Mucosa of rectum (tissue), 2 donors: Measurements from ENCODE around the gene CCDC57.
"Not testable (repeated sequence)": the region's sequence is repeated elsewhere in the genome, so short reads cannot be mapped to it uniquely, and the experiment has no call there.

Experiments used
- H3K27ac ChIP-seq, 2 donors: one replicate each; pipeline ENCODE4 v1.7.0; 2013; ENCODE audit warnings: inconsistent platforms in 2 of 2, low read depth in 2 of 2, low read length in 2 of 2
- H3K27me3 ChIP-seq, 2 donors: one replicate each; pipeline ENCODE4 v1.7.0; 2013; ENCODE audit warnings: low read length in 2 of 2; ENCODE audit not compliant: control insufficient read depth in 2 of 2, insufficient read depth in 2 of 2
- H3K36me3 ChIP-seq, 2 donors: one replicate each; pipeline ENCODE4 v1.7.0; 2013; ENCODE audit warnings: low read length in 2 of 2; ENCODE audit not compliant: control insufficient read depth in 2 of 2, insufficient read depth in 2 of 2
- H3K4me1 ChIP-seq, 2 donors: one replicate each; pipeline ENCODE4 v1.7.0; 2013; ENCODE audit warnings: low read length in 2 of 2, mild to moderate bottlenecking in 1 of 2; ENCODE audit not compliant: control insufficient read depth in 2 of 2, insufficient read depth in 2 of 2
- H3K4me3 ChIP-seq, 2 donors: one replicate each; pipeline ENCODE4 v1.7.0; 2013; ENCODE audit warnings: low read length in 2 of 2
- H3K9ac ChIP-seq, 2 donors: one replicate each; pipeline ENCODE4 v1.7.0; 2013; ENCODE audit warnings: low read length in 2 of 2, low read depth in 1 of 2, mild to moderate bottlenecking in 1 of 2
- H3K9me3 ChIP-seq, 2 donors: one replicate each; pipeline ENCODE4 v1.7.0; 2013; ENCODE audit warnings: low read length in 2 of 2; ENCODE audit not compliant: control insufficient read depth in 2 of 2
- donor health status: healthy.
- donor health status: Normal muscosa, but diverticular disease.

The CCDC57 gene

DNA sequence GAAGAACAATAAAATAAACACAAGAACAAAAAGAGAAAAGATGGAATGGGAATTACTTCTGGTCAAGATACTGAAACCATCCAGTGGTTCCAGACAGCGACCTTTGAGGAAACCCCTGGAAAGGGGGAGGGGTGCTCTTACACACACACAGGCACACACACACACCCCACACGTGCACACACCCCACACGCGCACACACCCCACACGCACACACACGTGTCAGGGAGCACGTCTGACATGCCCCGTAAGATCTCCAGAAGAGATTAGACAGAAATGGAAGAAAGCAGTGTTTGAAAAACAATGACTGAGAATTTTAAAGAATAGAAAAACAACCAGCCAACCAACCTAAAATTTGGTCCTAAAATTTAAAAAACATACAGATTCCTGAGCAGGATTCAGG is 69.3 kb downstream of the CCDC57 start:
- no peak overlapping the region for H3K27ac ChIP-seq
- H3K4me3 ChIP-seq: no peak overlapping the region
- no peak overlapping the region for H3K9ac ChIP-seq
- peaks cover 0 to 3% of the 10 kb centered on the region in 2 donors for H3K36me3 ChIP-seq
- H3K9me3 ChIP-seq: no peaks in the 10 kb centered on the region
- no peaks in the 10 kb centered on the region for H3K4me1 ChIP-seq
- no peaks in the 10 kb centered on the region for H3K27me3 ChIP-seq

DNA sequence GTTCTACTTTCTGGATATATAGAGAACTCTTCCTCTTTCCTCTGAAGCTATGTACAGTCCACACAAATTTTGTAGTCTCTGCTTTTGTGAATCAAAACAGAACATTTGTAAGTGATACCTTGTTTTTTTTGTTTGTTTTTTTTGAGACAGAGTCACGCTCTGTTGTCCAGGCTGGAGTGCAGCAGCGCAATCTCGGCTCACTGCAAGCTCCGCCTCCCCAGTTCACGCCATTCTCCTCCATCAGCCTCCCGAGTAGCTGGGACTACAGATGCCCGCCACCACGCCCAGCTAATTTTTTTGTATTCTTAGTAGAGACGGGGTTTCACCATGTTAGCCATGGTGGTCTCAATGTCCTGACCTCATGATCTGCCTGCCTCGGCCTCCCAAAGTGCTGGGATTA is 72.7 kb downstream of the CCDC57 start:
- H3K4me1 ChIP-seq, H3K27me3 ChIP-seq: not testable (repeated sequence)

DNA sequence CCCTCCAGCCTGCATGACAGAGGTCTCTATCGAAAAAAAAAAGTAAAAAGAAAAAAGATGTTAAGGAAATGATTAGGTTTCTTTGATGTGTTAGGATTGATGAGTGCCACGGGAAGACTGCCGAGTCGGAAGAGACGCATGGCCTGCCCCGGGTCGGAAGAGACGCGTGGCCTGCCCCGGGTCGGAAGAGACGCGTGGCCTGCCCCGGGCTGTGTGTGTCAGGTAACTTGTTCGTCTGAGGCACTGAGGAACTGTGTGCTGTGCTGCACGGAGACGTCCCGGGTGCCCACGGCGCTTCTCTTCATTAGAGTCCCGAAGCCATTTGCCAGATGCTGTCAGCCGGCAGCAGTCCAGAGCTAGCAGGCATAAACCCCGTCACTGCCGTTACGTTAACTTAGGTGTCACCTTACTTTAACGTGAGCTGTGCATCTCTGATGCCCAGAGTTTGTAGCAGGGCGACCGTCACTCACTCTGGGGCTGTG is 74.1 kb downstream of the CCDC57 start:
- Histone ChIP-seq H3K4me1 (no peaks in the 10 kb centered on the region), H3K9me3 (no peaks in the 10 kb centered on the region), H3K27me3 (no peaks in the 10 kb centered on the region), H3K36me3 (no peaks in the 10 kb centered on the region), H3K4me3 (no peak overlapping the region), H3K9ac (no peak overlapping the region), H3K27ac (no peak overlapping the region)

More for the DNA sequence above, 72.7 kb downstream of the CCDC57 start:
- H3K9ac ChIP-seq, H3K36me3 ChIP-seq, H3K9me3 ChIP-seq, H3K4me3 ChIP-seq, H3K27ac ChIP-seq: not testable (repeated sequence)

DNA sequence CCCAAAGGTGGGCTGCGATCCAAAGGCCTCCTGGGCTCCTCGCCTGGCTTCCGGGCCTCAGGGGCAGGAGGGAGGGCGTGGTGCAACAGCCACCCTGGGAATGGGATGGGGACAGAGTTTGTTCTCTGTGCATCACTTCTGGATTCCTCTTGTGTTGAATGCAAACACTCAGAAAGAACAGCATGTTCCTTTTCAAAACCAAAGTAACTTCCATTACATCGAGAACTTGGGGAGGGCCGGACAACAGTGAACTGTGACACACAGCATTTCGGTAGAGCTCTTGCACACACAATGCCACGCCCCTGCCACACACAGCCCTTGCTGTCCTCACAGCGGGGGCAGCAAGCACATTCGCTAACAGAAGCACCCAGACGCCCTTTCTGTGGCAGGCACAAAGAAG is 78.5 kb downstream of the CCDC57 start:
- no peaks in the 10 kb centered on the region for H3K36me3 ChIP-seq
- no peak overlapping the region for H3K9ac ChIP-seq
- peak overlapping the region in 1 of 2 donors; percentile 63 for H3K27ac ChIP-seq

DNA sequence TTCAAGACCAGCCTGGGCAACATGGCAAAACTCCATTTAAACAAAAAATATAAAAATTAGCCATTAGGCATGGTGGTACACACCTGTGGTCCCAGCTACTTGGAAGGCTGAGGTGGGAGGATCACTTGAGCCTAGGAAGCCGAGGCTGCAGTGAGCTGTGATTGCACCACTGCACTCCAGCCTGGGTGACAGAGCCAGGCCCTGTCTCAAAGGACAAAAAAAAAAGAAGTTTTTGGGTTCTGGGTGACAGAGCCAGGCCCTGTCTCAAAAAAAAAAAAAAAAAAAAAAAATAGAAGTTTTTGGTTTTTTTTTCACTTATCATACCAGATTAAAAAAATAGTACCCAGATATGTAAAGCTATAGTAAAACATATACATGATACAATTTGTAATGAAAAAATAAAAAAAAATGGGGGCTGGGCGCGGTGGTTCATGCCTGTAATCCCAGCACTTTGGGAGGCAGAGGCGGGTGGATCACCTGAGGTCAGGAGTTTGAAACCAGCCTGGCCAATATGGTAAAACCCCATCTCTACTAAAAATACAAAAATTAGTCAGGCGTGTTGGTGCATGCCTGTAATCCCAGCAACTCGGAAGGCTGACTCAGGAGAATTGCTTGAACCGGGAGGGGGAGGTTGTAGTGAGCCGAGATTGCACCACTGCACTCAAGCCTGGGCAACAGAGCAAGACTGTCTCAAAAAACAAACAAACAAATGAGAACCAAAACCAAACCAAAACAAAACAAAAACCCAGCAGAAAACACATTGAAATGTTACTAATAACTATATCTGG is 79.3 kb downstream of the CCDC57 start:
- not testable (repeated sequence) for H3K9ac ChIP-seq, H3K27ac ChIP-seq, H3K27me3 ChIP-seq

More for the DNA sequence above, 78.5 kb downstream of the CCDC57 start:
- no peaks in the 10 kb centered on the region for H3K9me3 ChIP-seq
- no peaks in the 10 kb centered on the region for H3K27me3 ChIP-seq
- H3K4me1 ChIP-seq: no peaks in the 10 kb centered on the region
- H3K4me3 ChIP-seq: no peak overlapping the region

DNA sequence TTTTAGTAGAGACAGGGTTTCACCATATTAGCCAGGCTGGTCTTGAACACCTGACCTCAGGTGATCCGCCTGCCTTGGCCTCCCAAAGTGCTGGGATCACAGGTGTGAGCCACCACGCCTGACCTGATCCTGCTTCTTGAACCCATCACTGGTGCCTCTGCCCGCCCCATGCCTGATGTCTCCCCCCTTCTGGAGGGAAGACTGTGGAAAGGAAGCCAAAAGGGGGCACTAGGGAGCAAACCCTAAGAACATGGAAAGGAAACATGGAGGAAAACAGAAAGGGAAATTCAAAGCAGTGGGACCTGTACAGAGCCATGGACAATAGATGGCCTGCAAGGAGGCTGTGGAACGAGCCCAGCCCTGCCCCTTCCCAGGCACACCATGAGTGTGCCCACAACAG is 83.5 kb downstream of the CCDC57 start:
- Histone ChIP-seq H3K4me1 (peaks cover 0 to 2% of the 10 kb centered on the region in 2 donors), H3K9me3 (no peaks in the 10 kb centered on the region), H3K27ac (no peak overlapping the region)

More for the DNA sequence above, 79.3 kb downstream of the CCDC57 start:
- not testable (repeated sequence) for H3K9me3 ChIP-seq, H3K36me3 ChIP-seq, H3K4me1 ChIP-seq, H3K4me3 ChIP-seq

DNA sequence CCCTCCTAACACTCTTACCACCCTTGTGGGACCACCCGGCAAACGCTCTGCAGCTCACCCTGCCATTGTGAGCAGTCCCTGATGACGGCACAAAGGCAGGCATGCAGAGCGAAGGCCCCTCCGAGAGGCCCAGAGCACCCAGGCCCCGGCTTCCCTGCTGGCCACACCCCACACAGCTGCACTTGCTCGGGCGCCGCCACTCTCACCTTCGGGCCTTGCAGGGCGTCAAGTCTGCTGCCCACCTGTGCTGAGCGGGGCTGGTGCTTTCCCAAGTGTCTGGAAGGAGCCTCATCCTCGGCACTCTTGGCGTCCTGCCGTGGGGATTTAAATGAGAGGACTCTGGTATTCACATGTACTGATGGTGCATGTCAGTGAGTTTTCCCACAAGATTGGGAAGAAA is 84.4 kb downstream of the CCDC57 start:
- Histone ChIP-seq H3K27ac (no peak overlapping the region), H3K9ac (no peak overlapping the region), H3K27me3 (no peaks in the 10 kb centered on the region), H3K4me3 (no peak overlapping the region), H3K9me3 (no peaks in the 10 kb centered on the region), H3K36me3 (peaks cover 3% of the 10 kb centered on the region in 2 donors), H3K4me1 (peaks cover 0 to 2% of the 10 kb centered on the region in 2 donors)

More for the DNA sequence above, 83.5 kb downstream of the CCDC57 start:
- Histone ChIP-seq H3K9ac (no peak overlapping the region), H3K4me3 (no peak overlapping the region), H3K36me3 (peaks cover 3% of the 10 kb centered on the region in 2 donors), H3K27me3 (no peaks in the 10 kb centered on the region)

DNA sequence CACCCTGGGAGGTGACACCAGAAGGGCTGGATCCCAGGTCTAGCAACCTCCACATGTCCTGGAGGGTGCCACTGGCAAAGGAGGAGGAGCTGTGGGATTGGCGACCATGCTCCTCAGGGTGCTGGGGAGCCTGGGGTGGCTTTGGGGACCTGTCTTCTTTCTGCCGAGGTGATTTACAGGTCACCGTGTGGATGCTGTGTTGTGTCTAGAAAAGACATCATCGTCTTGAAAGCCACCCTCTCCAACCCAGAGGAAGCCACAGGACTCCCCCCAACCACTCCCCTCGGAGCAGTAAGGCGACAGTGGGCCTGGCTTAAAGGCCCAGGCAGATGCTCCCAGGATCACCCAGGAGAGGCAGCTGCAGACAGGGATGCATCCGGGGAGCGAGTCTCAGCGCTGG is 84.9 kb downstream of the CCDC57 start:
- H3K9ac ChIP-seq: no peak overlapping the region
- no peaks in the 10 kb centered on the region for H3K27me3 ChIP-seq
- no peak overlapping the region for H3K27ac ChIP-seq
- H3K36me3 ChIP-seq: peaks cover 3% of the 10 kb centered on the region in 2 donors
- H3K9me3 ChIP-seq: no peaks in the 10 kb centered on the region
- no peak overlapping the region for H3K4me3 ChIP-seq
- H3K4me1 ChIP-seq: peaks cover 0 to 2% of the 10 kb centered on the region in 2 donors

DNA sequence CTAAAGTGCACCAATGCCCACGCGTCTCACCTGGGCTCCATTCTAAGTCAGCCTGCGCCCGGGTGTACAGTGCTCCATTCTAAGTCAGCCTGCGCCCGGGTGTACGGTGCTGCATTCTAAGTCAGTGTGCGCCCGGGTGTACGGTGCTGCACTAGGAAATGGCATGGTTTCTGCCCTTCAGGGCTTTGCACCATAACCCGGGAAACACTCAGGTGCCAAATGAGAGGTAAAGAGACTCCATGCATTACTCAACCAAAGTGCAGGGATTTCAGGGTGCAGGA is 85.4 kb downstream of the CCDC57 start:
- no peak overlapping the region for H3K9ac ChIP-seq
- H3K9me3 ChIP-seq: no peaks in the 10 kb centered on the region
- H3K27ac ChIP-seq: no peak overlapping the region
- H3K36me3 ChIP-seq: peaks cover 3% of the 10 kb centered on the region in 2 donors
- H3K27me3 ChIP-seq: no peaks in the 10 kb centered on the region
- H3K4me1 ChIP-seq: peaks cover 0 to 2% of the 10 kb centered on the region in 2 donors
- H3K4me3 ChIP-seq: no peak overlapping the region

DNA sequence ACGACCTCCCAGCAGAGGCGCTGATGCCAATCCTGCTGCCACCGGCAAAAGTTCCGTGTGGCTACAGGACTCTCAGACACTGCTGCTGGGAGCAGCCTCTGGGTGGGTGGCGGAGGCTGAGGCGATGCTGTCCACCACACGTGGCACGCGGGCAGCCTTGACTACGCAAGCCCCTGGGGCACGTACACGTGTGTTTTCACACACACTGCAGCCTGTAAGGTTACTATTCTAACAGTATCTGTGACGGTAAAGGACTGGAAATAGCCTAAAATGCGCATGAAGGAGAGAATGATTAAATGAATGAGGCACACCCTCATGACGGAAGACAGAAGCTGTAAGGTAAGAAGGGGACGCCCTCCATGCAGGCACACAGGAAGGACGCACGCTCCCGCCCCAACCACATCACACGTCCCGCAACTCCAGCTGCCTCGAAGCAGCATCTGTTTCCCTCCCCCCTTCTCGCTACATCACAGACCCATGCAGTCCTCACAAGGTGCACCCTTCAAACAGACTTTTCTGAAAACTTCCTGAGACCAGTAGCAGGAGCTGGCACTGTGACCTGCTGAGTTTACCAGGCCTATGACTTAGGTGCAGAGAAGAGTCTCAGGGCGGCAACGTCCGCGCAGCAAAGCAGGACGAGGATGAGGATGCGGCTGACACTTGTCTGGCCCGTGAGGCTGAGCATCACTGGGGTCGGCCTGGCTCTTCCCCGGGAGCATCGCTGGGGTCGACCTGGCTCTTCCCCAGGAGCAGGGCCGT is 85.9 kb downstream of the CCDC57 start:
- H3K9me3 ChIP-seq: no peaks in the 10 kb centered on the region
- no peak overlapping the region for H3K4me3 ChIP-seq
- H3K4me1 ChIP-seq: peaks cover 0 to 2% of the 10 kb centered on the region in 2 donors
- no peaks in the 10 kb centered on the region for H3K27me3 ChIP-seq
- H3K9ac ChIP-seq: no peak overlapping the region
- H3K27ac ChIP-seq: peak overlapping the region in 1 of 2 donors; percentile 50
- peaks cover 3% of the 10 kb centered on the region in 2 donors for H3K36me3 ChIP-seq
